K562 (cell line): ENCODE results near the gene METRN. TPM values are rescaled to one million over a fixed set of nuclear protein-coding genes. Genes with fewer than 3 reads are reported as not detected.

Experiments used
- ARID1B ChIP-seq: fragments of 450-650 bp; IDR thresholded peaks from 2 replicates; pipeline ENCODE4 v1.6.1; 2016; ENCODE audit warnings: antibody characterized with exemption, mild to moderate bottlenecking, inconsistent platforms
- CHD1 ChIP-seq: fragments of 200-600 bp; sonication (generic); IDR thresholded peaks from one replicate; pipeline ENCODE4 v1.6.1; 2012; ENCODE audit warnings: mild to moderate bottlenecking, moderate library complexity, low read length, inconsistent platforms
- EGR1 ChIP-seq: fragments of 450-650 bp; conservative IDR thresholded peaks from 2 replicates; pipeline ENCODE4 v1.6.1; 2017; ENCODE audit warnings: mild to moderate bottlenecking
- FIP1L1 ChIP-seq: fragments of 200-400 bp; formaldehyde crosslinking; IDR thresholded peaks from 2 replicates; pipeline ENCODE4 v1.6.1; 2018; ENCODE audit warnings: mild to moderate bottlenecking, low read depth, low read length; ENCODE audit not compliant: poor library complexity, severe bottlenecking
- JUN ChIP-seq, 2 experiments: sonication (generic) in 1 of 2; formaldehyde crosslinking in 1 of 2; IDR thresholded peaks; 2 replicates each; pipeline versions ENCODE4 v1.6.1 to v1.8.0; 2012 to 2022; ENCODE audit warnings: borderline replicate concordance in 2 of 2, mild to moderate bottlenecking in 2 of 2, improper control_type of control experiment in 1 of 2, low read depth in 1 of 2, low read length in 1 of 2, missing genetic modification reagents in 1 of 2
- KLF6 ChIP-seq: fragments of 250-450 bp; sonication (Bioruptor Pico); IDR thresholded peaks from 2 replicates; pipeline ENCODE4 v1.4.0; 2020; ENCODE audit warnings: mild to moderate bottlenecking, moderate library complexity, borderline replicate concordance
- MYC ChIP-seq, 2 experiments: fragments of 250-450 bp in 1 of 2; sonication (Bioruptor Pico) in 1 of 2; IDR thresholded peaks; 2 replicates each; pipeline versions ENCODE4 v1.5.1 to v1.6.1; 2012 to 2021; ENCODE audit warnings: low read depth in 2 of 2, borderline replicate concordance in 1 of 2, improper control_type of control experiment in 1 of 2, low read length in 1 of 2, mild to moderate bottlenecking in 1 of 2, moderate library complexity in 1 of 2
- SAFB ChIP-seq: fragments of 200-400 bp; formaldehyde crosslinking; IDR thresholded peaks from 2 replicates; pipeline ENCODE4 v1.6.1; 2017; ENCODE audit warnings: low read depth, low read length, borderline replicate concordance
- SMAD4 ChIP-seq: fragments of 250-450 bp; sonication (Bioruptor Pico); conservative IDR thresholded peaks from 2 replicates; pipeline ENCODE4 v1.8.0; 2021; ENCODE audit warnings: inconsistent platforms, mild to moderate bottlenecking, moderate library complexity
- TEAD4 ChIP-seq, 2 experiments: sonication (generic) in 1 of 2; formaldehyde crosslinking in 1 of 2; IDR thresholded peaks; 2 replicates each; pipeline versions ENCODE4 v1.6.1 to v1.8.0; 2012 to 2022; ENCODE audit warnings: borderline replicate concordance in 1 of 2, inconsistent platforms in 1 of 2, low read length in 1 of 2, mild to moderate bottlenecking in 1 of 2, missing genetic modification reagents in 1 of 2
- XRCC5 ChIP-seq: fragments of 200-400 bp; formaldehyde crosslinking; IDR thresholded peaks from 2 replicates; pipeline ENCODE4 v1.6.1; 2017; ENCODE audit warnings: low read depth, mild to moderate bottlenecking, low read length
- YBX1 ChIP-seq: fragments of 450-650 bp; IDR thresholded peaks from 2 replicates; pipeline ENCODE4 v1.7.1; 2016; ENCODE audit warnings: mild to moderate bottlenecking
- ZFP30 ChIP-seq: fragments of 250-450 bp; sonication (Bioruptor Pico); IDR thresholded peaks from 2 replicates; pipeline ENCODE4 v1.8.0; 2022; ENCODE audit warnings: moderate library complexity, mild to moderate bottlenecking, inconsistent platforms, borderline replicate concordance
- ZNF184 ChIP-seq: sonication (generic); formaldehyde crosslinking; IDR thresholded peaks from 2 replicates; pipeline ENCODE4 v1.5.0; 2020; ENCODE audit warnings: missing genetic modification reagents
- ZNF507 ChIP-seq: conservative IDR thresholded peaks from 2 replicates; pipeline ENCODE4 v1.6.1; 2017; ENCODE audit warnings: missing genetic modification characterization, missing compliant biosample characterization
- ZNF75A ChIP-seq: fragments of 450-650 bp; formaldehyde crosslinking; IDR thresholded peaks from 2 replicates; pipeline ENCODE4 v1.4.0; 2020; ENCODE audit warnings: mild to moderate bottlenecking
- polyA plus RNA-seq, 8 experiments: library from polyadenylated mRNA; depleted of rRNA in 4 of 8; stranded (reverse) in 5 of 8; unstranded in 3 of 8; fragments of >200 nt; fragmentation: Nextera tagmentation in 2 of 8; fragmentation: Illumina TruSeq in 1 of 8; extraction: Ambion mirVana in 2 of 8; extraction: Trizol in 1 of 8; gene quantifications; 2 replicates each; pipeline versions ENCODE4 v1.2.1 to v1.2.3, GENCODE V29; 2011 to 2014; ENCODE audit warnings: inconsistent platforms in 1 of 8, missing spikeins in 1 of 8
- total RNA-seq, 7 experiments: library from RNA; depleted of rRNA in 6 of 7; stranded (reverse); fragments of >200 nt in 6 of 7; fragmentation: Illumina TruSeq in 2 of 7; extraction: Trizol in 2 of 7; gene quantifications; 2 replicates each; pipeline versions ENCODE4 v1.2.1 to v1.2.3, GENCODE V29; 2011 to 2021; ENCODE audit warnings: low replicate concordance in 1 of 7
- TF ChIP-seq, protein P1 (sequence below): sonication (generic); formaldehyde crosslinking; IDR thresholded peaks from 2 replicates; pipeline ENCODE4 v1.8.1; 2023; ENCODE audit warnings: mild to moderate bottlenecking, missing genetic modification reagents, moderate library complexity
- TF ChIP-seq, protein P2 (sequence below): fragments of 250-450 bp; sonication (Bioruptor Pico); IDR thresholded peaks from 2 replicates; pipeline ENCODE4 v1.9.0; 2021; ENCODE audit warnings: mild to moderate bottlenecking
- TF ChIP-seq, protein P3 (sequence below): sonication (generic); formaldehyde crosslinking; IDR thresholded peaks from 2 replicates; pipeline ENCODE4 v1.4.0; 2020; ENCODE audit warnings: mild to moderate bottlenecking, missing genetic modification reagents
- TF ChIP-seq, protein P4 (sequence below), 3 experiments: fragments of 200-800 bp in 1 of 3; fragments of 250-450 bp in 1 of 3; fragments of 450-650 bp in 1 of 3; sonication (Bioruptor Pico) in 1 of 3; sonication (Bioruptor generic) in 1 of 3; formaldehyde crosslinking in 1 of 3; IDR thresholded peaks; 2 replicates each; pipeline versions ENCODE4 v1.6.1 to v1.8.0; 2016 to 2022; ENCODE audit warnings: mild to moderate bottlenecking in 2 of 3, missing genetic modification characterization in 2 of 3, missing compliant biosample characterization in 1 of 3, moderate library complexity in 1 of 3

METRN gene
- total and polyA plus RNA-seq, 9 of the 15 experiments (the other 6 are each of a cell fraction or from before 2014, with no cell fraction given), result 0.20 to 89.8 (median 15.4) TPM

DNA sequence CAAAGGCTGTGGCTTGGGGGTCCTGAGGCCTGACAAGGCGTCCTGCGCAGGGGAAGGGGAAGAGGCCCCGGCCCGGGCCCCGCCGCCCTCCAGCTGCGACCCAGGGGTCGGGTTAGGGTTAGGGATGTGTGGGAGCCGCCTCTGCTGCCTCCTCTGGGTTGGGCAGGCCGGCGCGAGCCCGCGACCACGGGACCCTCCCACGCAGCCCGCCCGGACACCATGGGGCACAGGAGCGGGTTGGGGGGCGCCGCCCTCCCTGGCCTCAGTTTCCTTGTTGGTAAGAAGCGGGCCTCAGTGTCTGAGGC lies 25.5 kb downstream of the METRN start (continued):
- TF ChIP-seq, protein P1, sequence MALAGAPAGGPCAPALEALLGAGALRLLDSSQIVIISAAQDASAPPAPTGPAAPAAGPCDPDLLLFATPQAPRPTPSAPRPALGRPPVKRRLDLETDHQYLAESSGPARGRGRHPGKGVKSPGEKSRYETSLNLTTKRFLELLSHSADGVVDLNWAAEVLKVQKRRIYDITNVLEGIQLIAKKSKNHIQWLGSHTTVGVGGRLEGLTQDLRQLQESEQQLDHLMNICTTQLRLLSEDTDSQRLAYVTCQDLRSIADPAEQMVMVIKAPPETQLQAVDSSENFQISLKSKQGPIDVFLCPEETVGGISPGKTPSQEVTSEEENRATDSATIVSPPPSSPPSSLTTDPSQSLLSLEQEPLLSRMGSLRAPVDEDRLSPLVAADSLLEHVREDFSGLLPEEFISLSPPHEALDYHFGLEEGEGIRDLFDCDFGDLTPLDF (CRISPR knock-in tag), result no peak
- TF ChIP-seq YBX1 (no peak), SMAD4 (CRISPR knock-in tag) (no peak), FIP1L1 (peak; percentile 2), EGR1 (peak; percentile 28; the same call in 1 of the 2 replicates), ZNF184 (CRISPR knock-in tag) (no peak), ARID1B (0 out of 2 replicates have a peak, but pooled peaks have one; percentile 5), CHD1 (peak; percentile 35), TEAD4 (IDR thresholded peaks at IDR 0.05; ENCODE audit: low read length) (no peak), TEAD4 (CRISPR knock-in tag; IDR thresholded peaks at IDR 0.05; ENCODE audit: borderline replicate concordance) (0 out of 2 replicates have a peak, but pooled peaks have one; percentile 30), SAFB (0 out of 2 replicates have a peak, but pooled peaks have one; percentile 12), ZNF75A (CRISPR knock-in tag) (no peak), KLF6 (CRISPR knock-in tag) (no peak), XRCC5 (0 out of 2 replicates have a peak, but pooled peaks have one; percentile 21), ZNF507 (tag) (no peak), JUN (IDR thresholded peaks at IDR 0.05; ENCODE audit: borderline replicate concordance, low read depth, low read length) (no peak), JUN (CRISPR knock-in tag; IDR thresholded peaks at IDR 0.05; ENCODE audit: borderline replicate concordance) (no peak), ZFP30 (CRISPR knock-in tag) (no peak), MYC (IDR thresholded peaks at IDR 0.05; ENCODE audit: low read depth, low read length) (no peak), MYC (CRISPR knock-in tag; IDR thresholded peaks at IDR 0.05; ENCODE audit: borderline replicate concordance, low read depth) (0 out of 2 replicates have a peak, but pooled peaks have one; percentile 40)
- TF ChIP-seq, protein P2, sequence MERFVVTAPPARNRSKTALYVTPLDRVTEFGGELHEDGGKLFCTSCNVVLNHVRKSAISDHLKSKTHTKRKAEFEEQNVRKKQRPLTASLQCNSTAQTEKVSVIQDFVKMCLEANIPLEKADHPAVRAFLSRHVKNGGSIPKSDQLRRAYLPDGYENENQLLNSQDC (CRISPR knock-in tag), result no peak
- TF ChIP-seq, protein P3, sequence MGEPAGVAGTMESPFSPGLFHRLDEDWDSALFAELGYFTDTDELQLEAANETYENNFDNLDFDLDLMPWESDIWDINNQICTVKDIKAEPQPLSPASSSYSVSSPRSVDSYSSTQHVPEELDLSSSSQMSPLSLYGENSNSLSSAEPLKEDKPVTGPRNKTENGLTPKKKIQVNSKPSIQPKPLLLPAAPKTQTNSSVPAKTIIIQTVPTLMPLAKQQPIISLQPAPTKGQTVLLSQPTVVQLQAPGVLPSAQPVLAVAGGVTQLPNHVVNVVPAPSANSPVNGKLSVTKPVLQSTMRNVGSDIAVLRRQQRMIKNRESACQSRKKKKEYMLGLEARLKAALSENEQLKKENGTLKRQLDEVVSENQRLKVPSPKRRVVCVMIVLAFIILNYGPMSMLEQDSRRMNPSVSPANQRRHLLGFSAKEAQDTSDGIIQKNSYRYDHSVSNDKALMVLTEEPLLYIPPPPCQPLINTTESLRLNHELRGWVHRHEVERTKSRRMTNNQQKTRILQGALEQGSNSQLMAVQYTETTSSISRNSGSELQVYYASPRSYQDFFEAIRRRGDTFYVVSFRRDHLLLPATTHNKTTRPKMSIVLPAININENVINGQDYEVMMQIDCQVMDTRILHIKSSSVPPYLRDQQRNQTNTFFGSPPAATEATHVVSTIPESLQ (CRISPR knock-in tag), result no peak
- TF ChIP-seq, protein P4, sequence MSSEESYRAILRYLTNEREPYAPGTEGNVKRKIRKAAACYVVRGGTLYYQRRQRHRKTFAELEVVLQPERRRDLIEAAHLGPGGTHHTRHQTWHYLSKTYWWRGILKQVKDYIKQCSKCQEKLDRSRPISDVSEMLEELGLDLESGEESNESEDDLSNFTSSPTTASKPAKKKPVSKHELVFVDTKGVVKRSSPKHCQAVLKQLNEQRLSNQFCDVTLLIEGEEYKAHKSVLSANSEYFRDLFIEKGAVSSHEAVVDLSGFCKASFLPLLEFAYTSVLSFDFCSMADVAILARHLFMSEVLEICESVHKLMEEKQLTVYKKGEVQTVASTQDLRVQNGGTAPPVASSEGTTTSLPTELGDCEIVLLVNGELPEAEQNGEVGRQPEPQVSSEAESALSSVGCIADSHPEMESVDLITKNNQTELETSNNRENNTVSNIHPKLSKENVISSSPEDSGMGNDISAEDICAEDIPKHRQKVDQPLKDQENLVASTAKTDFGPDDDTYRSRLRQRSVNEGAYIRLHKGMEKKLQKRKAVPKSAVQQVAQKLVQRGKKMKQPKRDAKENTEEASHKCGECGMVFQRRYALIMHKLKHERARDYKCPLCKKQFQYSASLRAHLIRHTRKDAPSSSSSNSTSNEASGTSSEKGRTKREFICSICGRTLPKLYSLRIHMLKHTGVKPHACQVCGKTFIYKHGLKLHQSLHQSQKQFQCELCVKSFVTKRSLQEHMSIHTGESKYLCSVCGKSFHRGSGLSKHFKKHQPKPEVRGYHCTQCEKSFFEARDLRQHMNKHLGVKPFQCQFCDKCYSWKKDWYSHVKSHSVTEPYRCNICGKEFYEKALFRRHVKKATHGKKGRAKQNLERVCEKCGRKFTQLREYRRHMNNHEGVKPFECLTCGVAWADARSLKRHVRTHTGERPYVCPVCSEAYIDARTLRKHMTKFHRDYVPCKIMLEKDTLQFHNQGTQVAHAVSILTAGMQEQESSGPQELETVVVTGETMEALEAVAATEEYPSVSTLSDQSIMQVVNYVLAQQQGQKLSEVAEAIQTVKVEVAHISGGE (CRISPR knock-in tag; IDR thresholded peaks at IDR 0.05), result 0 out of 6 replicates have a peak, but pooled peaks of 1 of the 3 experiments have one; percentile 4
